Cardiac septum (tissue), 1 donor: Measurements from ENCODE around the gene LIMS1. TPM values are rescaled to one million over a fixed set of nuclear protein-coding genes. Genes with fewer than 3 reads are reported as not detected.
"Not testable (repeated sequence)": the region's sequence is repeated elsewhere in the genome, so short reads cannot be mapped to it uniquely, and the experiment has no call there.

ENCODE experiments used
- DNase-seq: peaks from one replicate; pipeline ENCODE4 v3.0.0-alpha.2; 2020; ENCODE audit warnings: low spot score
- intact Hi-C: fragments of 100-400 bp; cut with DNase I; formaldehyde crosslinking; loops from one replicate; pipeline ENCODE4 v1.14.0; 2022
- total RNA-seq: library from RNA; stranded (reverse); fragmentation: NEBNext Ultra II Directional; extraction: Animal tissue kit (Norgen Biotek cat#: 25700); gene quantifications from one replicate; pipeline ENCODE4 v1.2.1, GENCODE V29; 2021
- donor health status: DM: no; HTN: no; CAD: no.

The LIMS1 gene
- total RNA-seq, 1 donor from 2014 or later = 121 TPM

DNA sequence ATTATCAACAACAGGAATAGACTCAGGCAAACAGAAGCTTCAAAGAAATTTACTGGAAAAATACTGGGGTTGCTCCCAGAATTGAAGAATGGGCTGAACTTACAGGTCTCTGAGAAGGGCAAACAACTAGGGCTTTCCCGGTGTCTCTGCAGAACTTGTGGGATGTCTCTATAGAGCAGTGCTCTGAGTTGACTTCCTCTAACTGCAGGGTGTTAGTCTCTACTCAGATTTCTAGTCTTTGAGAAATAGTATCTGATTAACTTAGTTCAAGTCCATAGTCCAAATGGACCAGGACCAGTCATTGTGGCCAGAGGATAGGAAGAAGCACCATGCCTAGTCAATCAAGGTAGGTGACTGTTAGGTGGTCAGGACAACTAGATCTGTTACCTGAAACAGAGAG lies 45.8 kb downstream of the LIMS1 start:
- no peak for DNase-seq
- intact Hi-C loops = no loop called here

DNA sequence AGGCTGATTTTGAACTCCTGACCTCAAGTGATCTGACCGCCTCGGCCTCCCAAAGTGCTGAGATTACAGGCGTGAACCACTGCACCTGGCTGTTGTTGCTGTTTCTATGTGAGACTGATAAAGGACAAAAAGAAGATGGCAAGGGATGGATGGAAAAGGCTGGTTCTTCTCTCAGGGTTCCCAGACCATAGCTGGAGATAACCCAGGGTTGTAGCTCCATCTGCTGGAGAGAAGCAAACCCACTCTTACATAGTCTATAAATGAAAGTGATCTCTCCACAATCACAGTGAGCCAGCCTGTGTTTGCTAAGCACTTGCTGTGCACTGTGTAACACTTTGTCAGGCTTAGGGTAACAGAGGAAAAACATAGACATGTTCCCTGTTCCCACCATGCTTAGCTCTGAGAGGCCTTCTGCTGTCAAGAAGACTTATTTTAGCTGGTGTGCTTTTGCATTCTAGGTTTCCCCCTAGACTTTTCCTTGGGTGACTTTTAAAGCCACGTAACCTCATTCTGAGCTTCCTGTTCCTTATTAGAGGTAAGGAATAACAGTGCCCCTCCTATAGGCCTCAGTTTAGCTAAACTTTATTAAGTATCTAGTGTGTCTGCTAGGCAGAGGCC lies 49.7 kb downstream of the LIMS1 start:
- no peak for DNase-seq
- intact Hi-C loops = loop anchor here (2.0 kb wide), 1 partner anchor 233 kb away; no protein-coding TSS in a partner anchor

DNA sequence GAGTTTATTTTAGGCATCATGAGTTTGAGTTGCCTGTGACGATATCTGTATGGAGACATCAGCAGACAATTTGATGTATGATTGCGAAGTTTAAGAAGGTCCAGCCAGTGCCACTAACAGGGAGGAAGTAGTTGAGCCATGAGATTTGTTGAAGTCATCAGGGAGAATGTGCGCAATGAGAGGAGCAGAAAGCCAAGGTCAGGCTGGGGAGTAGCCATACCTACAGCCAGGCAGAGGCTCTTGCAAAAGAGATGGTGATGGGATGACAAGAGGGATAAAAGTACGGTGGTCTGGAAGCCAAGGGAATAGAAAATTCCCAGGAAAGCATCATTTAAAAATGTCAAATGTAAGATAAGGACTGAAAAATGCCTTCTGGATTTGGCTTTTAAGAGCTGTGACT lies 51.2 kb downstream of the LIMS1 start:
- no peak for DNase-seq
- intact Hi-C loops = loop anchor here (5.0 kb wide), 1 partner anchor 52 kb away; no protein-coding TSS in a partner anchor

DNA sequence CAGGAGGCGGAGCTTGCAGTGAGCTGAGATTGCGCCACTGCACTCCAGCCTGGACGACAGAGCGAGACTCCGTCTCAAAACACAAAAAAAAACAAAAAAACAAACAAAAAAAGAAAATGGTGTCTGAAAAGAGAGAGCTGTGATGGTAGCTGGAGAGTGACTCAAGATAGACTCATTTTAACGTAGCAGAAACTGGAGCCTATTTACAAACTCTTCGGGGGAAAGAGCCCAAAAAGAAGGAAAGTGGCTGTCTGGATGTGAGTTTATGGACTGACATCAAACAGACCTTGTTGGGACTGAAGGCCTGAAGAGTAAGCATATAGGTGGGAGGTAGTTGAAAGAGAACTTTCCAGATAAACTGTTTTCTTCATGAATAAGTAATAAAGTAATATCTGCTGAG lies 51.8 kb downstream of the LIMS1 start:
- intact Hi-C loops = loop anchor here (5.0 kb wide), 1 partner anchor 51 kb away; no protein-coding TSS in a partner anchor

DNA sequence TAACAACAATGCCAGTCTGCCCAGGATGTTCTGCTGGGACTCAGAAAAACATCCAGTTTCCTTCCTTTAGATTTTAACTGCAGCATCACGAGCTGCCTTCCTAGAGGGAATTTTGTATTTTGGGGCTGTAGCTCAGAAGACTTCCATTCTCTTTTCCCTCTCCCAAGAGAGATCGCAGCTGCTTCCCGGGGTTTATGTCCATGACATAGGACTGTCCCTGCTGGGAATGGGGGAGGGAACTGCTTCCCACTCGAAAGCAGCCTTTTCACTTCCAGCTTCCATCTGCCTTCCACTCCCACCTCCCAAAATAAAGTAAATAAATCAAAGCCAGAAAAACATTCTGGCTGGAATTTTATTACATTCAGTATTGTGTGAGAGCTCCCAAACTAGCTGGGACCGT lies 52.4 kb downstream of the LIMS1 start:
- intact Hi-C loops = loop anchor here (5.0 kb wide), 1 partner anchor 51 kb away; no protein-coding TSS in a partner anchor
- no peak for DNase-seq

More for the DNA sequence above, 51.8 kb downstream of the LIMS1 start:
- DNase-seq = no peak

DNA sequence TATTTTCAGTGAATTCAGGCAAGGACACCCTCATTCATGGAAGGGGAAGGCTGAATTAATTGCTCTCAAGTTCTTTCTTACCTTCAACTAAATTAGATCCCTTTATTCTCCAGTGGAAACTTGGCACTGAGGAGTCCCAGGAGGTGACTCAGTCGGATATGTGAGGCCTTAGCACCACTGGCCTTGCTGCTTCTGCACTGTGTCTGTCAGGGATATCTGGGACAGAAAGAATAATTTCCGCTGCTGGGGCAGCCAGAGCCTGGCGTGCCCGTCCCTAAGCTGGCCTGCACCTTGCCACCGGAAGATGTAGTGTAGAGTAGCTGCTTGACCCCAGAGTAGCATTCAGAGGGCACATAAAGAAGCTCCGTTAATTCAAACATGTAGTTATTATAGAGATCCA lies 53.4 kb downstream of the LIMS1 start:
- peak; percentile 81 for DNase-seq
- intact Hi-C loops = loop anchor here (5.0 kb wide), 1 partner anchor 50 kb away; no protein-coding TSS in a partner anchor

DNA sequence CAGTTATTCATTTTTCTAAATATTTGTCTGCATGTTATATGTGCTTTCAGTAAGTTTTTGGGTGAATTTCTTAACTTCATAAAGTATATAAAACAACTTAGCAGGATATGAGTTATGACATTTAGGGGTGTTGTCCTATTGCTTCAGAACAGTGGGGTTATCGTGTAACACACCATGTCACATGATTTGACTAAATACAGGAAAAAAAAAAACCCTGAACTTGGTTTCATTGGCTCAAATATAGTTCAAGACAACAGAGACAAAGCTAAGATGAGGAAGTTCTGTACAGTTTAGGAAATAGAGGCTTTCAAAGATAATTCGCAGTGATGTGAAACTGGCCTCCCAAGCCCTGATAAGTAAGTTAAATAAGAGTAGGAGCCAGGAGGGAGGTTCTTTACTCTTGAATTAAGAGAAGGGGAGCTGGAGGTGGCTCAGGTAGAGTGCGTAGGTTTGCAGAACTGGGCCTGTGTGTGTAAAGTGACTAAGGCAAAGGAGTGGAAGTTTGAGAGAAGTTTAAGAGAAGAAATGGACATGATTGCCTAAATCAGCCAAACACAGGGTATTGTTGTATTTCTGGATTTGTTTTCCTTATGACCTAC lies 53.9 kb downstream of the LIMS1 start:
- intact Hi-C loops = loop anchor here (5.0 kb wide), 1 partner anchor 49 kb away; no protein-coding TSS in a partner anchor
- DNase-seq = no peak

DNA sequence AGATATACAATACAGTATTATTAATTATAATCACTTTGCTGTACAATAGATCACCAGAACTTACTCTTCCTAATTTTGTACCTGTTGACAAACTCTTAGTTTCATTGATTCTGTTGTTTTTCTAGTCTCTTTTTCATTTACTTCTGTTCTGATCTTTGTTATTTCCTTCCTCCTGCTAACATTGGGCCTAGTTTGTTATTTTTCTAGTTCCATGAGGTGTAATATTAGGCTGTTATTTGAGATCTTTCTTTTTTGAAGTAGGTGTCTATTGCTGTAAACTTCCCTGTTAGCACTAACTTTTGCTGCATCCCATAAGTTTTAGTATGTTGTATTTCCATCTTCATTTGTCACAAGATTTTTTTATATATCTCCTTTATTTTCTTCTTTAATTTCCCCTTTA lies 55.1 kb downstream of the LIMS1 start:
- no peak for DNase-seq
- intact Hi-C loops = loop anchor here (5.0 kb wide), 1 partner anchor 48 kb away; no protein-coding TSS in a partner anchor

DNA sequence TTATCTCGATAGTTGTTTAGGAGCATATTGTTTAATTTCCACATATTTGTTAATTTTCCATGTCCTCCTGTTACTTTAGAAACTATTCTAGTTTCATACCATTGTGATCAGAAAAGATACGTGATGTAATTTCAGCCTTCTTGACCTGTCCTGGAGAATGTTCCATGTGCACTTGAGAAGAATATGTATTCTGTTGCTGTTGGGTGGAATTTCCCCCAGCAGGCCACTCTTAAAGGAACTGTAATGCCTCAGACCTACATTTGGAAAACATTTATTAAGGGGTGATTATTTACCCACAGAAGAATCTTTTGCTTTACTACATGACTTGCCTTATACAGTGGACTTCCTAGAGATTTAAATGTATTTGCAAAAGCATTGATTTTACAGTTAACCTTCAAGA lies 55.5 kb downstream of the LIMS1 start:
- intact Hi-C loops = loop anchor here (5.0 kb wide), 1 partner anchor 48 kb away; no protein-coding TSS in a partner anchor
- no peak for DNase-seq

DNA sequence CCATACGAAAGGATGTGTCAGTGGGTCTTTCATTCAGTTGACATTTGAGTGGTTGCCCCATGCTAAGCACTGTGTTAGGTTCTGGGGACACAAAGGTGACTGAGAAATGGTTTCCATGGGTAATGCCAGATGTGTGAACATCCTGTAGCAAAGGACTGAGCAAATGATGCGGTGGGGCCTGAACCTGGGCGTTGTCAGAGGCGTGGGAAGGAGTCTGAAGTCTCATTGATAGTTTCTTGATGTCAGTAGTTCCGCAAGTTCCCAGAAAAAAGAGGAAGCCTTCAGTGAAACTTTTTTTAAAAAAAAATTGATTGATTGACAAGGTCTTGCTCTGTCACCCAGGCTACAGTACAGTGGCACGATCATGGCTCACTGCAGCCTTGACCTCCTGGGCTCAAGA lies 56.9 kb downstream of the LIMS1 start:
- no peak for DNase-seq
- intact Hi-C loops = no loop called here

DNA sequence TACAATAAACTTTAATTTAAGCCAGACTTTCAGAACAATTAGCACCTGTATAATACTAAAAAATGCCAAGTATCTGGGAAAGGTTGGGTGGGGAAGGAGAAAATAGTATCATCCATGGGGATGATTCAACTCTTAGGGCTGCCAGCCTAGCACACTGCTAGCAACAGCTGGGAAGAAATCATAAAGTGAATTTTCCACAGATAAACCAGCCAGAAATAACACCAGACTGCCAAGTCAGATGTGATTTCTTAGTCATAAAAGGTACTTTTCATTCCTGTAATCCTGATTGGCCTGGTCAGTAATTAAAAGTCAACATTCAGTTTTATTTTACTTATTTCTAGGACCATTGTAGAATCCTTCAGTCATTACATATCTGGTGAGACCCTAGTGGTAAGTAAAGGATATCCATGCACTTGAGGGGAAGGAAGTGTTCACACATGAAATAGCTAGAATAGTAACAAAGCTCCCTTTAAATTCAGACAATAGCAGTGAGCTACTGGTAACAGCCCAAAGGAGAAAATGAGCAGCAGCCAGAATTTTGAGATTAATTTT lies 59.4 kb downstream of the LIMS1 start:
- DNase-seq = no peak
- intact Hi-C loops = no loop called here

DNA sequence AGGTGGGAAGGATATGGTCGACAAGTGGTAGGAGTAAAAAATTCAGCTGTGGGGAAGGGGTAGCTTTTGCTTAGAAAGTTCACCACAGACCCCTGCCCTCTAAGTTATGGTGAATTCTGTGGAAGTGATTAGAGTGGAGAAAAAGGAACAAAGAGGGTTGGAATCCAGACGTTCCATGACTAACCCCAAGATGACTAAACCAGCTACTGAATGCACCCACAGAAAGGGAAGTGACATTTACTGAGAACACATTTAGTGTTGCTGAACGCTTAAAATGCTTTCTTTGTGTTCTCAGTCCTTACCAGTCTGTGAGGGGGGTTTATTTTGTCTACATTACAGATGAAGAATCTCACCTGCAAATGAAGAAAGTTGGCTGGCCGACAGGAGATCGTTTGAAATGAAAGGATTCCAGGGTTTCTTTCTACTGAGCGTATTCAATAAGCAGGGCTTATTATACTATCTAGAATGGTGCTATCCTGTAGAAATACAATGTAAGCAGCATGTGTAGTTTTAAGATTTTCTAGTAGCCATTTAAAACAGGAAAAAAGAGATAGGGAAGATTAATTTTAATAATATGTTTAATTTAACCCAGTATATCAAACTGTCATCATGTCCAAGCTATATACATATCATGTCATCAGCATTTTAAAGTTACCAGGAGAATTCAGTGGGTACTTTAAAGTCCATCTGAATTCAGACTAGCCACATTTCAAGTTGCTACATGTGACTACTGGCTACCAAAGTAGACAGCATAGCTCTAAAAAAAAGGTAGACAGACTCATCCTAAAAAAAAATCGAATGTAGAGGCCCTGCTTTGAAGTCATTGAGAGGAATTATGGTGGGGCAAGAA lies 60.1 kb downstream of the LIMS1 start:
- DNase-seq = no peak
- intact Hi-C loops = no loop called here

DNA sequence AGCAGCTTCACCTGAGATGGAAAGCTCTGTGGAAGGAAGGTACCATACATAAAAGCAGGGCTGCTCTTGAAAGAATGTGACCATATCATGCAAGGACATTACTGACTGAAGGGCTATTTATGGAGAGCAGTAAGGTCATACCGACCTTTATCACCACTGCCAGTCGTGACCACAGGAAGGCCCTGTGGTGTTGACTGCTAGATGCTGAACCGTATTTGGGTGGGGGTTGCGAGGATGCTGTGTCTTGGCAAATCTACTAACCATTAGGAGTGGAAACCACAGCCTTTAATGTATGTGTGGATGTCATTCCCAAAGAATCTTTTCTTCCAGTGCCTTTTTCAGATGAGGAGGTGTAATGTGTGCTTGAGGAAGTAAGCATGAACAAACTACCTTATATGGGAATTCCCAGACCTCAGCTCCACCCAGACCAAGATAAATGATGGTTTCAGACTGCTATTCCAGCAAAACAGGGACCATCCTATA lies 60.8 kb downstream of the LIMS1 start:
- no peak for DNase-seq
- intact Hi-C loops = no loop called here

DNA sequence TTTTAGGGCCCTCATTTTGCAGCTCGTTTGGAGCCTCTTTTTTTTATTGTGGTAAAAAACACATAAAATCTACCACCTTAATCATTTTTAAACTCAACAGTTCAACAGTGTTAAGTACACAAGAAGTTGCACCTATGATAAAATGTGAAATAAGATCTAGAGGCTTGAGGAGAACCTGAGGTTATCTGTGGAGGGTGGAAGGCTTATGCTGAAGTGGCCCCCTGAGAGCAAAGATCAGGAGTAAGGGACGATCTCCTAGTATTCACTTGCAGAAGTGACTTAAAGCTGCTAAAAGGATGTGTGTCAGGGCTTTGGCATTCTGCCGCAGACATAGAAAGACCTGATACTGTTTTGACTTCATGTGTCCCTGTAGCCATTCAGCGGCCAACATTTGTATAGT lies 61.5 kb downstream of the LIMS1 start:
- intact Hi-C loops, DNase-seq: not testable (repeated sequence)

DNA sequence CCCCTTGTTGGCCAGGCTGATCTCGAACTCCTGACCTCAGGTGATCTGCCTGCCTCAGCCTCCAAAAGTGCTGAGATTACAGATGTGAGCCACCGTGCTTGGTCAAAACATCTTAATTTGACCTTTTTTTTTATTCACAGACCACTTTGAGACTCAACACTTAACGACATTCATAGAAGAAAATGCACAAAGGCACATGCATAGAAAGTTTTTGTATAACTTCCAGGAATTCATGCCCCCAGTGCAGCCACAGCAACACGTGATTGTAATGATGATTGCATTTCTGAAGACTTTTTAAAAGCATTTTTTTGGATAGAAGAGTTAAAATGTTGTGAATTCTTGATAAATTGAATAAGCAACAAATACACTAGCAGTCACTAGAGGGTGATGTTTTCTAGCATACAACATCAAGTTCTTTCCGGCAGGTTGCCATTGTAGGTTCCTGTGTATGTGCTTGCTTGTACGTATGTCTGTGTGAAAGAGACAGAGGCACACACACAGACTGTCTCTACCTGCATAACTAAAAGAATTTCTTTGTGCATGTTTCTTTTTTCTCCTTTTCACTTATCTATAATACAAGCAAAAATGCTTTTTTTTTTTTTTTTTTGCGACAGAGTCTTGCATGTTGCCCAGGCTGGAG lies 63.0 kb downstream of the LIMS1 start:
- DNase-seq, intact Hi-C loops: not testable (repeated sequence)

DNA sequence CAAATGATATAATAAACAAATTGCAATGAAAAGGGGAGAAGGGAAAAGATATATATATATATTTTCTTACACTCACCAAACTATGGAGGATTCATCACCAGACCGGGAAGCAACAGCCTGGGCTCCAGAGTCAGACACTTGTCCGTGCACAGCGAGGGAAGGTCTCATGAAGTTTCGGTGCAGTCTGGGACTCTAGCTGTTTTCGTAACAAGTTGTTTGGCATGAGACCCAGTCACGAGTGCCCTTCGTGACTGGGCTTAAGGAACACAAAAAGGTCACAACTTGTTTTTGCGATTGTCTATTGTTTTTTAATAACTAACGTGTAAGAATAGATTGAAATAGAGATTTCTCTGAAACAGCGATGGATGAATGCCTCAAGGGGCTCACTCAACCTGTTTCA lies 66.9 kb downstream of the LIMS1 start:
- intact Hi-C loops, DNase-seq: not testable (repeated sequence)

DNA sequence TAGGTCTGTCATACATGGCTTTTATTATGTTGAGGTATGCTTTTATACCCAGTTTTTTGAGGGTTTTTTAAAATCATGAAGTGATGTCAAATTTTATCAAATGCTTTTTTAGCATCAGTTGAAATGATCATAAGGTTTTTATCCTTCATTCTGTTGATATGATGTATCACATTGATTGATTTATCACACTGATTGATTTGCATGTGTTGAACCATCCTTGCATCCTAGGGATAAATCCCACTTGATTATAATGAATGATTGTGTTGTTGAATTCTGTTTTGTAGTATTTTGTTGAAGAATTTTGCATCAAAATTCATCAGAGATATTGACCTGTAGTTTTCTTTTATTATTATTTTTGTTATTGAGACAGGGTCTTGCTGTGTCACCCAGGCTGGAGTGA lies 68.2 kb downstream of the LIMS1 start:
- intact Hi-C loops = no loop called here
- DNase-seq = no peak

DNA sequence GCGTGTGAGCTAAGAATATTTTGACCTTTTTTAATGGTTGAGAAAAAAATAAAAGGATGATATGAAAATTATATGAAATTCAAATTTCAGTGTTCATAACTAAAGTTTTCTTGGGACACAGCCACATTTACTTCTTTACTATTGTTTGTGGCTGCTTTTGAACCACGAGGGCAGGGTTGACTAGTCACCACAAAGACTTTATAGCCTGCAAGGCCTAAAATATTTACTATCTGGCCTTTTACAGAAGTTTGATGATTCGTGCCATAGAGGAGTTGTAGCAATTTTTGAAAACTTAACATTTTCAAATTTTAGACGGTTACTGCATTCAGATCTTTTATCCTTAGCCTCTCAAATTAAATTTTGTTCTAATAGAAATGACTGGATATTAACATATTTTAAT lies 69.9 kb downstream of the LIMS1 start:
- intact Hi-C loops = no loop called here
- DNase-seq = no peak

DNA sequence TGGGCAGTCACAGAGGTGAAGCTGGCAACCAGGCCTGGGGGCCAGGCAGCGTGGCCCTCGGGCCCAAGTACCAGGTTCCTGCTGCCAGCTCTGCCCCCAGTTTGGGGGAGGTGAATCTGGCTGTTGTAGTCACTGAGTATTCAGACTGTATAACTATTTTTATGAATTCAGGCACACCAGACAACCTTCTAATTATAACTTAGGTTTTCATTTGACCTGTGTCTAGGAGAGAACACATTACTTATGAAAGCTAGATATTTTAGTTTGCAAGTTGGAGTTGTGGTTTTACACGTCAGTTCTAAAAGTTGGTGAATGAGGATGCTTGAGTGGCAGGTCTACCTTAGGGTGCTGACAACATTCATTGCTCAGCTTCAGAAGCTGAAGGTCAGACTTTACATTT lies 71.7 kb downstream of the LIMS1 start:
- DNase-seq = no peak

More for the DNA sequence above, 71.7 kb downstream of the LIMS1 start:
- intact Hi-C loops = loop anchor here (2.0 to 5.0 kb wide), 2 partner anchors 31 to 111 kb away; partner anchors contain the start of gene RANBP2
